ENCODE results near the gene SLX4IP. TPM values are rescaled to one million over a fixed set of nuclear protein-coding genes. Genes with fewer than 3 reads are reported as not detected.
"Not testable (repeated sequence)": the region's sequence is repeated elsewhere in the genome, so short reads cannot be mapped to it uniquely, and the experiment has no call there.

SLX4IP gene
- polyA plus RNA-seq, 2 of the 4 experiments (the other 2 are of a cell fraction): 3.4 to 7.5 TPM

- TF ChIP-seq, protein P1, sequence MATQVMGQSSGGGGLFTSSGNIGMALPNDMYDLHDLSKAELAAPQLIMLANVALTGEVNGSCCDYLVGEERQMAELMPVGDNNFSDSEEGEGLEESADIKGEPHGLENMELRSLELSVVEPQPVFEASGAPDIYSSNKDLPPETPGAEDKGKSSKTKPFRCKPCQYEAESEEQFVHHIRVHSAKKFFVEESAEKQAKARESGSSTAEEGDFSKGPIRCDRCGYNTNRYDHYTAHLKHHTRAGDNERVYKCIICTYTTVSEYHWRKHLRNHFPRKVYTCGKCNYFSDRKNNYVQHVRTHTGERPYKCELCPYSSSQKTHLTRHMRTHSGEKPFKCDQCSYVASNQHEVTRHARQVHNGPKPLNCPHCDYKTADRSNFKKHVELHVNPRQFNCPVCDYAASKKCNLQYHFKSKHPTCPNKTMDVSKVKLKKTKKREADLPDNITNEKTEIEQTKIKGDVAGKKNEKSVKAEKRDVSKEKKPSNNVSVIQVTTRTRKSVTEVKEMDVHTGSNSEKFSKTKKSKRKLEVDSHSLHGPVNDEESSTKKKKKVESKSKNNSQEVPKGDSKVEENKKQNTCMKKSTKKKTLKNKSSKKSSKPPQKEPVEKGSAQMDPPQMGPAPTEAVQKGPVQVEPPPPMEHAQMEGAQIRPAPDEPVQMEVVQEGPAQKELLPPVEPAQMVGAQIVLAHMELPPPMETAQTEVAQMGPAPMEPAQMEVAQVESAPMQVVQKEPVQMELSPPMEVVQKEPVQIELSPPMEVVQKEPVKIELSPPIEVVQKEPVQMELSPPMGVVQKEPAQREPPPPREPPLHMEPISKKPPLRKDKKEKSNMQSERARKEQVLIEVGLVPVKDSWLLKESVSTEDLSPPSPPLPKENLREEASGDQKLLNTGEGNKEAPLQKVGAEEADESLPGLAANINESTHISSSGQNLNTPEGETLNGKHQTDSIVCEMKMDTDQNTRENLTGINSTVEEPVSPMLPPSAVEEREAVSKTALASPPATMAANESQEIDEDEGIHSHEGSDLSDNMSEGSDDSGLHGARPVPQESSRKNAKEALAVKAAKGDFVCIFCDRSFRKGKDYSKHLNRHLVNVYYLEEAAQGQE (IDR thresholded peaks at IDR 0.05): no peak
- TF ChIP-seq, protein P2, sequence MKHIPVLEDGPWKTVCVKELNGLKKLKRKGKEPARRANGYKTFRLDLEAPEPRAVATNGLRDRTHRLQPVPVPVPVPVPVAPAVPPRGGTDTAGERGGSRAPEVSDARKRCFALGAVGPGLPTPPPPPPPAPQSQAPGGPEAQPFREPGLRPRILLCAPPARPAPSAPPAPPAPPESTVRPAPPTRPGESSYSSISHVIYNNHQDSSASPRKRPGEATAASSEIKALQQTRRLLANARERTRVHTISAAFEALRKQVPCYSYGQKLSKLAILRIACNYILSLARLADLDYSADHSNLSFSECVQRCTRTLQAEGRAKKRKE (CRISPR knock-in tag; IDR thresholded peaks at IDR 0.05; ENCODE audit: low read depth): no peak
- TF ChIP-seq SREBF2 (IDR thresholded peaks at IDR 0.05) (no peak), BHLHE40 (IDR thresholded peaks at IDR 0.05; ENCODE audit: low read depth, low read length) (no peak), CBX2 (IDR thresholded peaks at IDR 0.05; ENCODE audit: borderline replicate concordance, low read depth) (no peak), ZNF302 (CRISPR knock-in tag; IDR thresholded peaks at IDR 0.05) (no peak)
Observed at GRCh38 chr20:10387686-10388085, 47.4 kb upstream of the SLX4IP start (continued).

GRCh38 chr20:10388597-10388996 is 46.5 kb upstream of the SLX4IP start:
- POLR2A ChIA-PET: no interaction called here
- no peak for FAIRE-seq
- H3K9me3 ChIP-seq: peaks cover 3% of the 10 kb centered on the region; the same call in 1 of the 3 replicates
- H3K4me1 ChIP-seq: peaks cover 8% of the 10 kb centered on the region; the same call in 2 of the 3 replicates
- CTCF ChIA-PET: interaction anchor here (0.8 to 1.5 kb wide), 2 partner anchors 14 to 36 kb away, joined by 3 read pairs; no protein-coding TSS in a partner anchor
- peak overlapping the region; percentile 19 to 66; a peak in 2 of 6 replicates for H3K27ac ChIP-seq
- no peak for ATAC-seq
- TF ChIP-seq TP53 (CRISPR knock-in tag; IDR thresholded peaks at IDR 0.05) (no peak), ESRRA (IDR thresholded peaks at IDR 0.05; ENCODE audit: borderline replicate concordance, low read length) (no peak), HDAC2 (IDR thresholded peaks at IDR 0.05) (no peak), EP300 (IDR thresholded peaks at IDR 0.05) (no peak), RCOR1 (IDR thresholded peaks at IDR 0.05; ENCODE audit: low read depth, low read length) (no peak), EHF (CRISPR knock-in tag; IDR thresholded peaks at IDR 0.05) (no peak), ZC3H11A (IDR thresholded peaks at IDR 0.05) (no peak), POLR2AphosphoS2 (conservative IDR thresholded peaks at IDR 0.05; ENCODE audit: low read length) (no peak), CTCF (IDR thresholded peaks at IDR 0.05) (no peak)
- TF ChIP-seq, protein P3, sequence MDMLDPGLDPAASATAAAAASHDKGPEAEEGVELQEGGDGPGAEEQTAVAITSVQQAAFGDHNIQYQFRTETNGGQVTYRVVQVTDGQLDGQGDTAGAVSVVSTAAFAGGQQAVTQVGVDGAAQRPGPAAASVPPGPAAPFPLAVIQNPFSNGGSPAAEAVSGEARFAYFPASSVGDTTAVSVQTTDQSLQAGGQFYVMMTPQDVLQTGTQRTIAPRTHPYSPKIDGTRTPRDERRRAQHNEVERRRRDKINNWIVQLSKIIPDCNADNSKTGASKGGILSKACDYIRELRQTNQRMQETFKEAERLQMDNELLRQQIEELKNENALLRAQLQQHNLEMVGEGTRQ (IDR thresholded peaks at IDR 0.05): no peak
- 72% methylated on average over 4 of the region's 4 CpGs for WGBS (ENCODE audit: missing lambda C conversion rate)
- no peak for DNase-seq (ENCODE audit: low read depth in 1 of 2, low spot score in 1 of 2)
- no peak overlapping the region for H3K4me3 ChIP-seq
- no peak overlapping the region for H3K4me2 ChIP-seq

- no peak for TF ChIP-seq FOXS1 (CRISPR knock-in tag; IDR thresholded peaks at IDR 0.05)
- no peak for TF ChIP-seq NR3C1 (IDR thresholded peaks at IDR 0.05)
- no peak for TF ChIP-seq PBX3 (IDR thresholded peaks at IDR 0.05)
- no peak for TF ChIP-seq GATA3 (IDR thresholded peaks at IDR 0.05; ENCODE audit: borderline replicate concordance)
- TF ChIP-seq SREBF2 (IDR thresholded peaks at IDR 0.05): no peak
- TF ChIP-seq HOXB5 (CRISPR knock-in tag; IDR thresholded peaks at IDR 0.05): no peak
- TF ChIP-seq RNF2 (IDR thresholded peaks at IDR 0.05; ENCODE audit: borderline replicate concordance, low read depth): no peak
- TF ChIP-seq, protein P4, sequence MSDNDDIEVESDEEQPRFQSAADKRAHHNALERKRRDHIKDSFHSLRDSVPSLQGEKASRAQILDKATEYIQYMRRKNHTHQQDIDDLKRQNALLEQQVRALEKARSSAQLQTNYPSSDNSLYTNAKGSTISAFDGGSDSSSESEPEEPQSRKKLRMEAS (IDR thresholded peaks at IDR 0.05): no peak
- no peak for TF ChIP-seq CEBPB (IDR thresholded peaks at IDR 0.05)
- TF ChIP-seq BHLHE40 (IDR thresholded peaks at IDR 0.05; ENCODE audit: low read depth, low read length): no peak
- ATAC-seq (no peak), DNase-seq (ENCODE audit: low read depth in 1 of 2, low spot score in 1 of 2) (no peak), FAIRE-seq (no peak)
- Histone ChIP-seq H3K4me2 (no peak overlapping the region), H3K4me1 (peaks cover 8% of the 10 kb centered on the region; the same call in 2 of the 3 replicates), H3K9me3 (peaks cover 3% of the 10 kb centered on the region; the same call in 1 of the 3 replicates), H3K4me3 (no peak overlapping the region), H3K27ac (peak overlapping the region in 1 of 2 experiments; percentile 34; a peak in 1 of 6 replicates)
- ChIA-PET POLR2A (no interaction called here), CTCF (interaction anchor here (0.9 to 2.0 kb wide), 4 partner anchors 9 to 36 kb away, joined by 3 to 5 read pairs (median 4); no protein-coding TSS in a partner anchor)
- 83% methylated on average over 2 of the region's 2 CpGs for WGBS (ENCODE audit: missing lambda C conversion rate)
Observed at GRCh38 chr20:10390709-10391108, 44.4 kb upstream of the SLX4IP start.

GRCh38 chr20:10394752-10395151 is 40.4 kb upstream of the SLX4IP start:
- H3K9me3 ChIP-seq: not testable (repeated sequence)

More at GRCh38 chr20:10394752-10395151, 40.4 kb upstream of the SLX4IP start:
- H3K4me2 ChIP-seq; H3K4me1 ChIP-seq; ATAC-seq; DNase-seq (ENCODE audit: low read depth in 1 of 2, low spot score in 1 of 2); H3K4me3 ChIP-seq; FAIRE-seq; POLR2A ChIA-PET; CTCF ChIA-PET: not testable (repeated sequence)
- WGBS (ENCODE audit: missing lambda C conversion rate): 97% methylated on average over 2 of the region's 32 CpGs
- H3K27ac ChIP-seq: 0 out of 6 replicates have a peak overlapping the region, but pooled peaks of 1 of the 2 experiments have one; percentile 30
